Nephron progenitor cell (in vitro differentiated cells): ENCODE measurements around the gene LYRM9.

Source experiments
- DNase-seq: peaks from one replicate; pipeline ENCODE4 v3.0.0; 2021
- H3K27ac Mint-ChIP-seq: 2 replicates; pipeline ENCODE4 v1.8.0; 2021; ENCODE audit warnings: mild to moderate bottlenecking, moderate library complexity, mixed read lengths
- H3K27me3 Mint-ChIP-seq: 2 replicates; pipeline ENCODE4 v1.8.0; 2021; ENCODE audit warnings: mild to moderate bottlenecking, low read depth, mixed read lengths; ENCODE audit not compliant: poor library complexity
- H3K36me3 Mint-ChIP-seq: 2 replicates; pipeline ENCODE4 v1.8.0; 2021; ENCODE audit warnings: low read depth, mixed read lengths
- H3K4me1 Mint-ChIP-seq: 2 replicates; pipeline ENCODE4 v1.8.0; 2021; ENCODE audit warnings: mixed read lengths
- H3K4me3 Mint-ChIP-seq: 2 replicates; pipeline ENCODE4 v1.8.0; 2021; ENCODE audit warnings: mild to moderate bottlenecking, moderate library complexity, mixed read lengths
- H3K9me3 Mint-ChIP-seq: 2 replicates; pipeline ENCODE4 v1.8.0; 2021; ENCODE audit warnings: mild to moderate bottlenecking, moderate library complexity, mixed read lengths
- CTCF ChIP-seq: fragments of 200-600 bp; sonication (generic); IDR thresholded peaks from 2 replicates; pipeline ENCODE4 v1.5.0; 2021; ENCODE audit warnings: antibody characterized with exemption

The LYRM9 gene

GRCh38 chr17:27920569-27920968 is 27.4 kb upstream of the LYRM9 start:
- peaks cover 38% of the 10 kb centered on the region for H3K27me3 Mint-ChIP-seq
- DNase-seq = no peak
- H3K9me3 Mint-ChIP-seq = no peaks in the 10 kb centered on the region
- TF ChIP-seq CTCF = no peak
- H3K36me3 Mint-ChIP-seq = no peaks in the 10 kb centered on the region
- H3K27ac Mint-ChIP-seq = no peak overlapping the region
- no peak overlapping the region for H3K4me3 Mint-ChIP-seq
- no peaks in the 10 kb centered on the region for H3K4me1 Mint-ChIP-seq

GRCh38 chr17:27919079-27919478 is 25.9 kb upstream of the LYRM9 start:
- Mint-ChIP-seq H3K36me3 (no peaks in the 10 kb centered on the region), H3K27me3 (peaks cover 50% of the 10 kb centered on the region), H3K4me3 (no peak overlapping the region), H3K9me3 (no peaks in the 10 kb centered on the region), H3K4me1 (no peaks in the 10 kb centered on the region), H3K27ac (no peak overlapping the region)
- TF ChIP-seq CTCF = no peak
- DNase-seq = no peak

DNA sequence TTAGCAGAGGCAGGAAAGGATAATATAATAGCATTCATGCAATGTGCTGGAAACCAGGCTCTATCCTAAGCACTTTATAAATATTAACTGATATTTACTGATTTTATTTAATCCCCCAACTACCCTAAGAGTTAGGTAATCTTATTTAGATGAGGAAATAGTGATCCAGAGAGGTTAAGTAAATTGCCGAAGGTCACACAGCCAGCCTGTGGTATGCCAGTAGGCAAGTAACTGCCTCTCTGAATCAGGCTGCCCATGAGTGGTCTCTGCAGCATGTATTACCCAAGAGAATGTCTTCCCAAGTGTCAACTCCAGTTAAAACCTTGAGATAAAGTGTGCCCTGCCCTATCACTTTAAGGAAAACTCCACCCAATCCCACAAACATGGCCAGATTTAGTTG is 25.3 kb upstream of the LYRM9 start:
- no peak overlapping the region for H3K27ac Mint-ChIP-seq
- no peak for TF ChIP-seq CTCF
- H3K4me1 Mint-ChIP-seq = no peaks in the 10 kb centered on the region
- H3K27me3 Mint-ChIP-seq = peaks cover 56% of the 10 kb centered on the region
- no peak for DNase-seq
- no peaks in the 10 kb centered on the region for H3K36me3 Mint-ChIP-seq
- no peak overlapping the region for H3K4me3 Mint-ChIP-seq
- H3K9me3 Mint-ChIP-seq = no peaks in the 10 kb centered on the region

GRCh38 chr17:27917000-27917399 is 23.8 kb upstream of the LYRM9 start:
- H3K4me1 Mint-ChIP-seq = no peaks in the 10 kb centered on the region
- no peak overlapping the region for H3K27ac Mint-ChIP-seq
- no peaks in the 10 kb centered on the region for H3K9me3 Mint-ChIP-seq
- no peak for DNase-seq
- no peak for TF ChIP-seq CTCF
- H3K36me3 Mint-ChIP-seq = no peaks in the 10 kb centered on the region
- H3K4me3 Mint-ChIP-seq = no peak overlapping the region
- H3K27me3 Mint-ChIP-seq = peaks cover 65% of the 10 kb centered on the region

DNA sequence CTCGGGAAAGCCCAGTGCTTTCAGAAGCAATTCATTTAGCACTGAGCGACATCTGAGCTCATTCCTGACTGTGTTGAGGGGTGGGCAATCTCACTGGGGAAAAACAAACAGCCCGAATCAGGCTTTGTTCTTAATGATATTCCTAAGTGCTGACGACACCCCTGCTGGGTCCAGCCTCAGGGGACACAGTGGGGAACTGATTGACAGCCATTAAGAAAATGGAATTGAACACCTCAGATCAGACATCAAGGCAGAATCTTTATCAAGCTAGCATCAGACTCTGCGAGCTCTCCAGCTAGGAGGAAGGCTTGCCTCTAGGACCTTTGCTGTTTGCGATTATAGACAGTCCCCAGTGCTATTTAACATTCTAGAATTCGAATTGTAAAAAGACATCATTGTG is 22.5 kb upstream of the LYRM9 start:
- TF ChIP-seq CTCF = no peak
- Mint-ChIP-seq H3K4me3 (no peak overlapping the region), H3K27me3 (peaks cover 78% of the 10 kb centered on the region), H3K27ac (peak overlapping the region; percentile 29), H3K9me3 (no peaks in the 10 kb centered on the region), H3K4me1 (no peaks in the 10 kb centered on the region), H3K36me3 (no peaks in the 10 kb centered on the region)
- no peak for DNase-seq

DNA sequence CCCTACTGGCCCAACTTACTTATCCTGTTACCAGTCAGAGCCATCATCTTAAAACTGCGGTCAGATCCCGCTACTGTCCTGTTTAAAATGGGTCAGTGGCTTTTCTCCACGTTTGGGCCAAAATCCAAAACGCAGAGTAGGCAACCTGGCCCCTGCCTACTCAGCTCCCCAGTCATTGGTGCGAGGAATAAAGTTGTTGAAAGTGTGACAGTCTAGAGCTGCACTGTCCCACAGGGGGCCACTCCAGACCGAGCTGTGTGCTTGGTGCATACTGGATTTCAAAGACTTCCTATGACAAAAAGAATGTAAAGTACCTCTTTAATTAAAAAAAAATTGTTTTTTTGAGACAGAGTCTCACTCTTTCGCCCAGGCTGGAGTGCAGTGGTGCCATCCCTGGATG is 21.2 kb upstream of the LYRM9 start:
- no peaks in the 10 kb centered on the region for H3K9me3 Mint-ChIP-seq
- no peak for TF ChIP-seq CTCF
- no peaks in the 10 kb centered on the region for H3K4me1 Mint-ChIP-seq
- no peak for DNase-seq
- peaks cover 91% of the 10 kb centered on the region for H3K27me3 Mint-ChIP-seq
- no peak overlapping the region for H3K4me3 Mint-ChIP-seq
- H3K27ac Mint-ChIP-seq = no peak overlapping the region
- H3K36me3 Mint-ChIP-seq = no peaks in the 10 kb centered on the region
